Measurements from ENCODE around the gene LRIT2. TPM values are rescaled to one million over a fixed set of nuclear protein-coding genes. Genes with fewer than 3 reads are reported as not detected.

LRIT2 gene
- total RNA-seq, 1 donor from 2014 or later: not detected

GRCh38 chr10:84201682-84202081 is 23.7 kb downstream of the LRIT2 start:
- no peaks in the 10 kb centered on the region for H3K4me1 Mint-ChIP-seq (ENCODE audit: low read depth)
- DNase-seq (ENCODE audit: low spot score, unreplicated experiment): no peak
- H3K9me3 Mint-ChIP-seq (ENCODE audit: low read depth): no peaks in the 10 kb centered on the region
- no peak overlapping the region for H3K4me3 Mint-ChIP-seq (ENCODE audit: low read depth)
- H3K36me3 Mint-ChIP-seq (ENCODE audit: insufficient read depth): no peaks in the 10 kb centered on the region
- TF ChIP-seq CTCF (IDR thresholded peaks at IDR 0.05; ENCODE audit: unreplicated experiment): no peak
- H3K27me3 Mint-ChIP-seq: peaks cover 47% of the 10 kb centered on the region
- no peak overlapping the region for H3K27ac Mint-ChIP-seq

- Mint-ChIP-seq H3K4me1 (ENCODE audit: low read depth) (no peaks in the 10 kb centered on the region), H3K36me3 (ENCODE audit: insufficient read depth) (no peaks in the 10 kb centered on the region), H3K9me3 (ENCODE audit: low read depth) (no peaks in the 10 kb centered on the region), H3K27me3 (peaks cover 49% of the 10 kb centered on the region), H3K4me3 (ENCODE audit: low read depth) (no peak overlapping the region), H3K27ac (no peak overlapping the region)
- TF ChIP-seq CTCF (IDR thresholded peaks at IDR 0.05; ENCODE audit: unreplicated experiment): peak; percentile 18
- DNase-seq (ENCODE audit: low spot score, unreplicated experiment): no peak
These were observed 24.1 kb downstream of the LRIT2 start for GRCh38 chr10:84201244-84201606.

- DNase-seq (ENCODE audit: low spot score, unreplicated experiment): no peak
- TF ChIP-seq CTCF (IDR thresholded peaks at IDR 0.05; ENCODE audit: unreplicated experiment): no peak
- no peaks in the 10 kb centered on the region for H3K9me3 Mint-ChIP-seq (ENCODE audit: low read depth)
- peaks cover 52% of the 10 kb centered on the region for H3K27me3 Mint-ChIP-seq
- H3K36me3 Mint-ChIP-seq (ENCODE audit: insufficient read depth): no peaks in the 10 kb centered on the region
- H3K4me1 Mint-ChIP-seq (ENCODE audit: low read depth): no peaks in the 10 kb centered on the region
- no peak overlapping the region for H3K27ac Mint-ChIP-seq
- no peak overlapping the region for H3K4me3 Mint-ChIP-seq (ENCODE audit: low read depth)
These were observed 24.7 kb downstream of the LRIT2 start for GRCh38 chr10:84200537-84201243.

- TF ChIP-seq CTCF (IDR thresholded peaks at IDR 0.05; ENCODE audit: unreplicated experiment): no peak
- Mint-ChIP-seq H3K27ac (no peak overlapping the region), H3K36me3 (ENCODE audit: insufficient read depth) (no peaks in the 10 kb centered on the region), H3K9me3 (ENCODE audit: low read depth) (no peaks in the 10 kb centered on the region), H3K4me1 (ENCODE audit: low read depth) (no peaks in the 10 kb centered on the region), H3K4me3 (ENCODE audit: low read depth) (no peak overlapping the region), H3K27me3 (peaks cover 66% of the 10 kb centered on the region)
- no peak for DNase-seq (ENCODE audit: low spot score, unreplicated experiment)
These were observed 27.0 kb downstream of the LRIT2 start for GRCh38 chr10:84198206-84198915.

GRCh38 chr10:84197643-84198042 is 27.7 kb downstream of the LRIT2 start:
- H3K27ac Mint-ChIP-seq: no peak overlapping the region
- H3K27me3 Mint-ChIP-seq: peaks cover 73% of the 10 kb centered on the region
- no peak for TF ChIP-seq CTCF (IDR thresholded peaks at IDR 0.05; ENCODE audit: unreplicated experiment)
- no peaks in the 10 kb centered on the region for H3K36me3 Mint-ChIP-seq (ENCODE audit: insufficient read depth)
- no peak overlapping the region for H3K4me3 Mint-ChIP-seq (ENCODE audit: low read depth)
- DNase-seq (ENCODE audit: low spot score, unreplicated experiment): no peak
- no peaks in the 10 kb centered on the region for H3K4me1 Mint-ChIP-seq (ENCODE audit: low read depth)
- H3K9me3 Mint-ChIP-seq (ENCODE audit: low read depth): no peaks in the 10 kb centered on the region
